H9 (cell line): ENCODE results near the gene CDKL5. TPM values are rescaled to one million over a fixed set of nuclear protein-coding genes. Genes with fewer than 3 reads are reported as not detected.

Experiments used
- DNase-seq: peaks from one replicate; pipeline ENCODE4 v3.0.0-alpha.2; 2017
- H2AFZ ChIP-seq: one replicate; pipeline ENCODE4 v1.6.1; 2013; ENCODE audit warnings: mild to moderate bottlenecking, low read length, control low read depth, moderate library complexity
- H2AK5ac ChIP-seq: 2 replicates; pipeline ENCODE4 v1.6.1; 2013; ENCODE audit warnings: low read length, control low read depth, mixed read lengths; ENCODE audit not compliant: insufficient read length
- H2BK120ac ChIP-seq: one replicate; pipeline ENCODE4 v1.6.1; 2013; ENCODE audit warnings: low read depth, mild to moderate bottlenecking, low read length, control low read depth, inconsistent platforms; ENCODE audit not compliant: poor library complexity, severe bottlenecking
- H2BK12ac ChIP-seq: 2 replicates; pipeline ENCODE4 v1.6.1; 2013; ENCODE audit warnings: low read length, control low read depth, mixed read lengths, low read depth; ENCODE audit not compliant: insufficient read length
- H2BK15ac ChIP-seq: 2 replicates; pipeline ENCODE4 v1.6.1; 2013; ENCODE audit warnings: low read depth, low read length, control low read depth
- H2BK20ac ChIP-seq: one replicate; pipeline ENCODE4 v1.6.1; 2013; ENCODE audit warnings: low read depth, mild to moderate bottlenecking, low read length, control low read depth, inconsistent platforms; ENCODE audit not compliant: poor library complexity, severe bottlenecking
- H2BK5ac ChIP-seq: 2 replicates; pipeline ENCODE4 v1.6.1; 2013; ENCODE audit warnings: low read length, control low read depth, mixed read lengths; ENCODE audit not compliant: insufficient read length
- H3K14ac ChIP-seq: 2 replicates; pipeline ENCODE4 v1.6.1; 2013; ENCODE audit warnings: low read length, control low read depth; ENCODE audit not compliant: insufficient read depth
- H3K18ac ChIP-seq: 2 replicates; pipeline ENCODE4 v1.6.1; 2013; ENCODE audit warnings: low read depth, mild to moderate bottlenecking, mixed read lengths, low read length, control low read depth; ENCODE audit not compliant: insufficient read length
- H3K23ac ChIP-seq: 2 replicates; pipeline ENCODE4 v1.6.1; 2013; ENCODE audit warnings: low read length, control low read depth, mixed read lengths, low read depth; ENCODE audit not compliant: insufficient read length
- H3K23me2 ChIP-seq: 2 replicates; pipeline ENCODE4 v1.6.1; 2013; ENCODE audit warnings: low read depth, mild to moderate bottlenecking, mixed read lengths, low read length, control low read depth; ENCODE audit not compliant: insufficient read length, poor library complexity, severe bottlenecking
- H3K27ac ChIP-seq: 2 replicates; pipeline ENCODE4 v1.5.1; 2013; ENCODE audit warnings: low read length, control low read depth, mixed read lengths, low read depth; ENCODE audit not compliant: insufficient read length
- H3K27me3 ChIP-seq: 2 replicates; pipeline ENCODE4 v1.6.1; 2013; ENCODE audit warnings: low read length, control low read depth, inconsistent platforms; ENCODE audit not compliant: insufficient read depth
- H3K4ac ChIP-seq: 2 replicates; pipeline ENCODE4 v1.6.1; 2013; ENCODE audit warnings: low read depth, mild to moderate bottlenecking, control low read depth, inconsistent platforms, low read length, moderate library complexity
- H3K4me1 ChIP-seq: 2 replicates; pipeline ENCODE4 v1.6.1; 2013; ENCODE audit warnings: low read length, control low read depth, inconsistent platforms; ENCODE audit not compliant: insufficient read depth
- H3K4me2 ChIP-seq: 2 replicates; pipeline ENCODE4 v1.6.1; 2013; ENCODE audit warnings: low read length, control low read depth, mixed read lengths; ENCODE audit not compliant: insufficient read length, insufficient read depth
- H3K56ac ChIP-seq: 2 replicates; pipeline ENCODE4 v1.6.1; 2013; ENCODE audit warnings: low read depth, mild to moderate bottlenecking, mixed read lengths, low read length, control low read depth; ENCODE audit not compliant: insufficient read length
- H3K79me1 ChIP-seq: 2 replicates; pipeline ENCODE4 v1.6.1; 2013; ENCODE audit warnings: low read depth, mild to moderate bottlenecking, moderate library complexity, low read length, control low read depth, inconsistent platforms; ENCODE audit not compliant: insufficient read depth, poor library complexity, severe bottlenecking
- H3K79me2 ChIP-seq: 2 replicates; pipeline ENCODE4 v1.6.1; 2013; ENCODE audit warnings: low read length, control low read depth, inconsistent platforms; ENCODE audit not compliant: insufficient read depth
- H3K9ac ChIP-seq: 2 replicates; pipeline ENCODE4 v1.6.1; 2013; ENCODE audit warnings: low read length, control low read depth, mixed read lengths; ENCODE audit not compliant: insufficient read length; ENCODE audit errors: extremely low read depth
- H3K9me3 ChIP-seq: one replicate; pipeline ENCODE4 v1.6.1; 2013; ENCODE audit warnings: low read depth, low read length, inconsistent platforms; ENCODE audit not compliant: control insufficient read depth
- H3T11ph ChIP-seq: one replicate; pipeline ENCODE4 v1.6.1; 2013; ENCODE audit warnings: mild to moderate bottlenecking, low read length, control low read depth, inconsistent platforms
- H4K20me1 ChIP-seq: one replicate; pipeline ENCODE4 v1.6.1; 2013; ENCODE audit not compliant: control insufficient read depth, insufficient read length, insufficient read depth
- H4K5ac ChIP-seq: 2 replicates; pipeline ENCODE4 v1.6.1; 2013; ENCODE audit warnings: low read depth, mild to moderate bottlenecking, mixed read lengths, low read length, control low read depth; ENCODE audit not compliant: insufficient read length
- H4K8ac ChIP-seq: replicated peaks from 2 replicates; pipeline ENCODE4 v1.6.1; 2013; ENCODE audit warnings: low read length, control low read depth, mixed read lengths, low read depth; ENCODE audit not compliant: insufficient read length
- H4K91ac ChIP-seq: 2 replicates; pipeline ENCODE4 v1.6.1; 2013; ENCODE audit warnings: low read depth, mild to moderate bottlenecking, moderate library complexity, mixed read lengths, low read length, control low read depth; ENCODE audit not compliant: insufficient read length
- H3K27ac Mint-ChIP-seq, 3 experiments: 2 replicates in 2 of 3; 3 replicates in 1 of 3; pipeline ENCODE4 v1.8.0; 2020 to 2021; ENCODE audit warnings: mixed read lengths in 3 of 3, mild to moderate bottlenecking in 1 of 3, moderate library complexity in 1 of 3
- H3K27me3 Mint-ChIP-seq: 2 replicates; pipeline ENCODE4 v1.8.0; 2021; ENCODE audit warnings: low read depth, mild to moderate bottlenecking, moderate library complexity, mixed read lengths
- H3K36me3 Mint-ChIP-seq, 3 experiments: 2 replicates in 2 of 3; 3 replicates in 1 of 3; pipeline ENCODE4 v1.8.0; 2020 to 2021; ENCODE audit warnings: low read depth in 3 of 3, mixed read lengths in 3 of 3; ENCODE audit not compliant: insufficient read depth in 1 of 3
- H3K4me1 Mint-ChIP-seq, 2 experiments: 2 replicates each; pipeline ENCODE4 v1.8.0; 2020; ENCODE audit warnings: mixed read lengths in 2 of 2
- H3K4me3 Mint-ChIP-seq, 2 experiments: 2 replicates in 1 of 2; 3 replicates in 1 of 2; pipeline ENCODE4 v1.8.0; 2020 to 2021; ENCODE audit warnings: mild to moderate bottlenecking in 2 of 2, mixed read lengths in 2 of 2, moderate library complexity in 1 of 2
- H3K9me3 Mint-ChIP-seq, 2 experiments: 2 replicates in 1 of 2; 3 replicates in 1 of 2; pipeline ENCODE4 v1.8.0; 2020; ENCODE audit warnings: mild to moderate bottlenecking in 2 of 2, mixed read lengths in 2 of 2, moderate library complexity in 1 of 2
- CTCF ChIP-seq: fragments of 200-600 bp; sonication (generic); conservative IDR thresholded peaks from 3 replicates; pipeline ENCODE4 v1.8.0; 2021; ENCODE audit warnings: antibody characterized with exemption, mild to moderate bottlenecking
- WGBS: extraction: QIAGEN DNeasy Blood & Tissue Kit; methylation state at CpG from one replicate; pipeline ENCODE4 v1.1.7; 2013; ENCODE audit warnings: missing lambda C conversion rate, low lambda C conversion rate, mixed read lengths; ENCODE audit not compliant: insufficient read length; ENCODE audit errors: extremely low coverage; 5-methylcytosine and 5-hydroxymethylcytosine counted together
- total RNA-seq: library from RNA; stranded (reverse); gene quantifications from 2 replicates; pipeline ENCODE4 v1.2.1, GENCODE V29; 2021

Gene CDKL5
- total RNA-seq, 1 experiment from 2014 or later, result 19.5 TPM

- H3K4me1 ChIP-seq, result no peaks in the 10 kb centered on the region
Measured at GRCh38 chrX:18455384-18455783, 30.0 kb downstream of the CDKL5 start.

More at GRCh38 chrX:18455384-18455783, 30.0 kb downstream of the CDKL5 start:
- no peak overlapping the region for H3K4me3 Mint-ChIP-seq
- Histone ChIP-seq H3K56ac (no peak overlapping the region), H4K91ac (no peak overlapping the region), H2BK120ac (no peak overlapping the region), H2BK20ac (no peak overlapping the region), H3K27ac (no peak overlapping the region), H3K27me3 (no peaks in the 10 kb centered on the region), H2AFZ (no peak overlapping the region), H3K79me1 (no peaks in the 10 kb centered on the region), H3T11ph (no peak overlapping the region), H3K18ac (no peak overlapping the region), H3K4ac (no peak overlapping the region), H3K14ac (no peak overlapping the region), H3K23me2 (no peaks in the 10 kb centered on the region), H3K9ac (no peak overlapping the region), H3K23ac (no peak overlapping the region), H4K8ac (no peak overlapping the region), H4K20me1 (no peaks in the 10 kb centered on the region), H3K9me3 (no peaks in the 10 kb centered on the region), H2BK15ac (no peak overlapping the region), H3K4me2 (no peak overlapping the region), H2BK12ac (no peak overlapping the region), H2BK5ac (no peak overlapping the region), H3K79me2 (no peaks in the 10 kb centered on the region), H4K5ac (no peak overlapping the region), H2AK5ac (no peak overlapping the region)
- WGBS, result no CpG with 5 or more reads among the region's 2 CpGs
- DNase-seq, result no peak
- no peaks in the 10 kb centered on the region for H3K27me3 Mint-ChIP-seq
- peaks cover 0 to 4% (median 3%) of the 10 kb centered on the region in 3 experiments; a peak in 4 of 7 replicates for H3K36me3 Mint-ChIP-seq
- H3K27ac Mint-ChIP-seq, result no peak overlapping the region
- H3K4me1 Mint-ChIP-seq, result no peaks in the 10 kb centered on the region
- no peak for TF ChIP-seq CTCF
- H3K9me3 Mint-ChIP-seq, result peaks cover 48 to 66% of the 10 kb centered on the region in 2 experiments
